ENCODE results near the gene ISY1. TPM values are rescaled to one million over a fixed set of nuclear protein-coding genes. Genes with fewer than 3 reads are reported as not detected.
"Not testable (repeated sequence)": the region's sequence is repeated elsewhere in the genome, so short reads cannot be mapped to it uniquely, and the experiment has no call there.

ISY1 gene
- total and polyA plus RNA-seq, 2 of the 4 experiments (the other 2 are of a cell fraction) = 28.5 to 31.5 TPM

DNA sequence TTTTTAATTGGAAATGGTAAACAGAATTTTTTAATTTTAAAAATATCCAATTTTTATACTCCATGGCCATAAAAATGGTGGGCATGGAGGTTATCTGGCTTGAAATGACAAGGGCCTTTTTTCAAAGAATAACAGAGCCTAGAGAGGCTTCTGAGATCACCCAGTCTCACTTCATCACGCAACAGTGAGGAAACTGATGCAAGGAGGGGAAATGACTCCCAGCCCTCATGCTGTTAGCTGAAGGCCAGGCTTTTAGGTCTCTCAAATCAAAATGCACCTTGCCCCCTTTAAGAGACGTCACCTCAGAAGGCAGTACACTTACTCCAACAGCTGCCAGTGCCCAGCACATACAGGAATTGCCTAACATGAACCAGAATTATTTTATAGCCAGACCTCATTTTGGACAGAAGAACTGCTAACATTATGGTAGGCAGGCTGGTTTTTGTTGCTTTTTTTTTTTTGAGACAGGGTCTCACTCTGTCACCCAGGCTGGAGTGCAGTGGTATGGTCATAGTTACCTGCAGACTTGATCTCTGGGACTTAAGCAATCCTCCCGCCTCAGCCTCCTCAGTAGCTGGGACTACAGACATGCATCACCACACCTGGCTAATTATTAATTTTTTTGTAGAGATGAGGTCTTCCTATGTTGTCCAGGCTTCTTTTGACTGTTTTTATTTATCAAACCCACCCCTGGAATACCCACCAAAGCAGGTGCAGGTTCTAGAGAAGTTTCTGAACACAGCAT lies 48.4 kb downstream of the ISY1 start:
- intact Hi-C loops (cut with micrococcal nuclease) (loop anchor here (10.0 kb wide), 1 partner anchor 58 kb away; no protein-coding TSS in a partner anchor), in situ Hi-C loops (cut with MboI; ENCODE audit: low sequenced_read_pairs) (no loop called here), dilution Hi-C loops (cut with HindIII; ENCODE audit: low sequenced_read_pairs, unreplicated experiment) (no loop called here)
- no peak overlapping the region for H3K14ac ChIP-seq (replicated peaks; ENCODE audit: low read depth, low read length)
- no peaks in the 10 kb centered on the region for H3K9me3 ChIP-seq (ENCODE audit: control insufficient read depth, insufficient read depth, low read length)
- no peak overlapping the region for H3K56ac ChIP-seq (ENCODE audit: extremely low read depth, insufficient read depth, low read length)
- no CpG with 5 or more reads among the region's 3 CpGs for WGBS, 2 experiments (ENCODE audit: extremely low coverage in 2 of 2, insufficient read length in 1 of 2)
- no TSS peak for BruUV-seq (replicated peaks)
- TF ChIP-seq FOS (IDR thresholded peaks at IDR 0.05; ENCODE audit: low read depth, low read length) (no peak), CEBPB (IDR thresholded peaks at IDR 0.05; ENCODE audit: low read depth, low read length) (peak; percentile 65)
- no peak overlapping the region for H3K4me2 ChIP-seq (ENCODE audit: low read depth, low read length)
- no peak overlapping the region for H4K91ac ChIP-seq (ENCODE audit: insufficient read depth, low read depth, low read length)
- no peak overlapping the region for H4K8ac ChIP-seq (ENCODE audit: low read depth in 2 of 2, low read length in 2 of 2)
- no peak for ATAC-seq (ENCODE audit: low read depth)
- no peak overlapping the region for H2AK5ac ChIP-seq (ENCODE audit: low read depth, low read length)
- DNase-seq = peak; percentile 35
- no peak overlapping the region for H2BK20ac ChIP-seq (ENCODE audit: low read depth, low read length)
- peaks cover 4% of the 10 kb centered on the region for H3K4me1 ChIP-seq (ENCODE audit: control insufficient read depth, insufficient read depth, low read length)
- no peak overlapping the region for H3K9ac ChIP-seq (ENCODE audit: low read depth, low read length)
- no peak overlapping the region for H2BK15ac ChIP-seq (ENCODE audit: low read depth, low read length)
- ChIA-PET CTCF (interaction anchor here (0.7 kb wide), 1 partner anchor 149 kb away, joined by 4 read pairs; no protein-coding TSS in a partner anchor), POLR2A (ENCODE audit: unreplicated experiment) (no interaction called here)
- H2BK5ac ChIP-seq (ENCODE audit: low read depth, low read length, poor library complexity, severe bottlenecking) = no peak overlapping the region
- H3K9me1 ChIP-seq (ENCODE audit: insufficient read depth, low read length) = peaks cover 9% of the 10 kb centered on the region
- H3K27me3 ChIP-seq (ENCODE audit: control insufficient read depth, insufficient read depth, low read length) = no peaks in the 10 kb centered on the region
- H2AK9ac ChIP-seq (replicated peaks; ENCODE audit: low read depth, low read length, poor library complexity) = no peak overlapping the region
- no peak overlapping the region for H2BK120ac ChIP-seq (ENCODE audit: low read depth, low read length)
- H2AFZ ChIP-seq (replicated peaks; ENCODE audit: low read length, poor library complexity) = no peak overlapping the region
- H3K36me3 ChIP-seq (ENCODE audit: control insufficient read depth, insufficient read depth, low read length) = peaks cover 18% of the 10 kb centered on the region
- H3K27ac ChIP-seq (ENCODE audit: insufficient read depth, low read length) = no peak overlapping the region
- H4K5ac ChIP-seq (ENCODE audit: low read depth, low read length) = no peak overlapping the region
- H3K79me1 ChIP-seq (ENCODE audit: low read depth in 1 of 2, low read length in 2 of 2) = peaks cover 44 to 75% of the 10 kb centered on the region in 2 experiments
- peaks cover 67% of the 10 kb centered on the region for H4K20me1 ChIP-seq (ENCODE audit: insufficient read depth, low read length)
- no peak overlapping the region for H3K18ac ChIP-seq (ENCODE audit: low read depth, low read length)
- H3K4ac ChIP-seq (ENCODE audit: low read depth, low read length) = no peak overlapping the region
- no peak overlapping the region for H3K4me3 ChIP-seq (ENCODE audit: insufficient read depth, low read depth, low read length)
- 0 out of 2 replicates have a peak overlapping the region, but pooled peaks have one; percentile 15 for H3K23ac ChIP-seq (ENCODE audit: low read depth, low read length)

DNA sequence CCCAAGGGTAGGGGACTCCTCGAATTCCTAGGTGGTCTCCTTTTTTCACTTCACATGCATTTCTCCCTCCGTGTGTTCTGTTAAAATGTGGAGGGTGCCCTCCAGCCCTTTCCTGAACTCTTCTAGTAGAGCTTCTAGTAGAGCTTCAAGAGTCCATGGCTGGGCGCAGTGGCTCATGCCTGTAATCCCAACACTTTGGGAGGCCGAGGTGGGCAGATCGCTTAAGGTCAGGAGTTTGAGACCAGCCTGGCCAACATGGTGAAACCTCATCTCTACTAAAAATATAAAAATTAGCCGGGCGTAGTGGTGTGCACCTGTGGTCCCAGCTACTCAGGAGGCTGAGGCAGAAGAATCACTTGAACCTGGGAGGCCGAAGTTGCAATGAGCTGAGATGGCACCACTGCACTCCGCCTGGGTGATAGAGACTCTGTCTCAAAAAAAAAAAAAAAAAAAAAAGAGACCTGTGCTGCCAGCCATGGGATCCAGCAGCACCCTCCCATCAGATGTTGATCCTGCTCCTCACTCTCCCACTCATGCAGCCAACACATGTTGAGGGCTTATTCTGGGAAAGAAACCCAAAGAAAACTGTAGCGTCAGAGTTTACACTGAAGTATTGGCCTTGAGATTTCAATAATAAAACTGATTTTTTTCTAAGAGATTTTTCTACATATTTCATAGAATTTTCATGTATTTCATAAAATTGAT lies 49.6 kb downstream of the ISY1 start:
- H4K91ac ChIP-seq (ENCODE audit: insufficient read depth, low read depth, low read length); H3K56ac ChIP-seq (ENCODE audit: extremely low read depth, insufficient read depth, low read length); H3K9ac ChIP-seq (ENCODE audit: low read depth, low read length); POLR2A ChIA-PET (ENCODE audit: unreplicated experiment); H3K4me1 ChIP-seq (ENCODE audit: control insufficient read depth, insufficient read depth, low read length); H4K8ac ChIP-seq (ENCODE audit: low read depth in 2 of 2, low read length in 2 of 2); ATAC-seq (ENCODE audit: low read depth); H3K27me3 ChIP-seq (ENCODE audit: control insufficient read depth, insufficient read depth, low read length); H2BK120ac ChIP-seq (ENCODE audit: low read depth, low read length); H3K14ac ChIP-seq (replicated peaks; ENCODE audit: low read depth, low read length); CTCF ChIA-PET; H2AK5ac ChIP-seq (ENCODE audit: low read depth, low read length); H3K23ac ChIP-seq (ENCODE audit: low read depth, low read length); dilution Hi-C loops (cut with HindIII; ENCODE audit: low sequenced_read_pairs, unreplicated experiment); H2BK20ac ChIP-seq (ENCODE audit: low read depth, low read length); H2AK9ac ChIP-seq (replicated peaks; ENCODE audit: low read depth, low read length, poor library complexity); H3K18ac ChIP-seq (ENCODE audit: low read depth, low read length); H3K4ac ChIP-seq (ENCODE audit: low read depth, low read length); H3K9me3 ChIP-seq (ENCODE audit: control insufficient read depth, insufficient read depth, low read length); H2BK5ac ChIP-seq (ENCODE audit: low read depth, low read length, poor library complexity, severe bottlenecking); H3K4me3 ChIP-seq (ENCODE audit: insufficient read depth, low read depth, low read length); H4K5ac ChIP-seq (ENCODE audit: low read depth, low read length); H3K27ac ChIP-seq (ENCODE audit: insufficient read depth, low read length); in situ Hi-C loops (cut with MboI; ENCODE audit: low sequenced_read_pairs); H3K4me2 ChIP-seq (ENCODE audit: low read depth, low read length); DNase-seq; BruUV-seq (replicated peaks); H2BK15ac ChIP-seq (ENCODE audit: low read depth, low read length); H3K9me1 ChIP-seq (ENCODE audit: insufficient read depth, low read length); H2AFZ ChIP-seq (replicated peaks; ENCODE audit: low read length, poor library complexity): not testable (repeated sequence)
- peaks cover 39 to 75% of the 10 kb centered on the region in 2 experiments for H3K79me1 ChIP-seq (ENCODE audit: low read depth in 1 of 2, low read length in 2 of 2)
- H4K20me1 ChIP-seq (ENCODE audit: insufficient read depth, low read length) = peaks cover 69% of the 10 kb centered on the region
- intact Hi-C loops (cut with micrococcal nuclease) = loop anchor here (10.0 kb wide), 1 partner anchor 56 kb away; no protein-coding TSS in a partner anchor
- peaks cover 24% of the 10 kb centered on the region for H3K36me3 ChIP-seq (ENCODE audit: control insufficient read depth, insufficient read depth, low read length)
- WGBS, 2 experiments (ENCODE audit: extremely low coverage in 2 of 2, insufficient read length in 1 of 2) = no CpG with 5 or more reads among the region's 10 CpGs
